ENCODE results near the gene EIF3A. TPM values are rescaled to one million over a fixed set of nuclear protein-coding genes. Genes with fewer than 3 reads are reported as not detected.

Gene EIF3A
- total RNA-seq, 1 donor from 2014 or later: 45.7 TPM

DNA sequence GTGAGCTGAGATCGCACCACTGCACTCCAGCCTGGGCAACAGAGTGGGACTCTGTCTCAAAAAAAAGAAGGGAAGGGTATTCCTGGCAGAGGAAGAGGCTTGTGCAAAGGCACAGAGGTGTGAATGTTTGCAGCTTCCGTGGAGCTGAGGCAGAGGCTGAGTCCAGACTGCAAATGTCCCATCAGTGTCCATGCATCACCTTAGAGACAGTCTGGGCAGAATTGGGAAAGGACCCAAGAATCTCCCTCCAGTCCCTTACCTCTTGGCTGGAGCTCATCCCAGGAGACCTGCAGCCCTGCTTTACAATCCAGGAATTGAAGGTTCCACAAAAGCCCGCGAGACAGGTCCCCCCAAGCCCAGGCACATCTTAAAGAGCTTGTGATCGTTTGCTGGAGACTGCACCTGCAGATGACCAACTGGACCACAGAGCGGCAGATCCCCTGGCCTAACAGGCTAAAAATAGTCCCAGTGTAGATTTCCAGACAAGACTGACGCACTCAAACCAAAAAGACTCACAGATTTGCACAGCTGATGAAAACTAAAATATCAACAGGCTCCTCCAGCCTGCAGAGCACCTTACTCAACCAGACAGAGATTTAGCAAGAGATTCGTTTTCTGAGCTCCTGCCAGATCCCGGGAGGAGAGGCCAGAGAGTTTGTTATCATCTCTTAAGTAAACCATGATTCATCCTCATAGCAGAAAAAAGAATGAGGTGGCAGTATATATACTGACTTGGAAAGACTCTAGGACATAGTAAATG, 74.0 kb downstream of the EIF3A start:
- peak; percentile 61 for DNase-seq (ENCODE audit: low spot score)

DNA sequence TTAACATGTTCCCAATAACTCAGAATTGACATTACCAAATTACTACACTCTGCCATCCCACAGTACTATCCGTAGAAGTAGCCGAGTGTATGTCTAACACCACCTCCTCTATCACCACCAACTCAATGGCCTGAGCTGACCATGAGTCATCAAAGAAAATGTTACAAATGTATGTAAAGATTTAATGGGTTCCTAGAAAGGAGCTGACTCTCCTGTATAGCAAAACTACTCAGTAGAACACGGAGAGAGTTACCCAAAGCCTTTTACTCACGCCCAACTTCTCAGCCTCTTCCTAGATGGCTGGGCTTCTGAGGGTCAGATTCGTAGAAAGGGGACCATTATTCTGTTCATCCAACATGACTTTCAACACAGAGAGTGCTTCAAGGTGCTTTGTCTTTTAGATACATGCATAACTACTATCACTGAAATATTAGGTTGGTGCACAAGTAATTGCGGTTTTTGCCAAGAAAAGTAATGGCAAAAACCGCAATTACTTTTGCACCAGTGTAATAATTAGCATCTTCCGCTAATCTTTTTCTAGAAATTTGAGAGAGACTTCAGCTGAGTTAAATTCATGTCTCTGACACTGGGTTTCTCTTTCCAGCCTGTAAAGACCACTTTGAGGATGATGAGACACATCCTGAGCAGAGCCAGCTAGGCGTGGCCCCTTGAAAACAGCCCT, 75.1 kb downstream of the EIF3A start:
- DNase-seq (ENCODE audit: low spot score) (no peak), ATAC-seq (no peak)

More for the DNA sequence above, 74.0 kb downstream of the EIF3A start:
- peak; percentile 95 for ATAC-seq

- ATAC-seq (no peak), DNase-seq (ENCODE audit: low spot score) (no peak)
Measured at GRCh38 chr10:119003572-119004289, 76.9 kb downstream of the EIF3A start.

- ATAC-seq: no peak
- no peak for DNase-seq (ENCODE audit: low spot score)
Measured at GRCh38 chr10:119001717-119002500, 78.7 kb downstream of the EIF3A start.

DNA sequence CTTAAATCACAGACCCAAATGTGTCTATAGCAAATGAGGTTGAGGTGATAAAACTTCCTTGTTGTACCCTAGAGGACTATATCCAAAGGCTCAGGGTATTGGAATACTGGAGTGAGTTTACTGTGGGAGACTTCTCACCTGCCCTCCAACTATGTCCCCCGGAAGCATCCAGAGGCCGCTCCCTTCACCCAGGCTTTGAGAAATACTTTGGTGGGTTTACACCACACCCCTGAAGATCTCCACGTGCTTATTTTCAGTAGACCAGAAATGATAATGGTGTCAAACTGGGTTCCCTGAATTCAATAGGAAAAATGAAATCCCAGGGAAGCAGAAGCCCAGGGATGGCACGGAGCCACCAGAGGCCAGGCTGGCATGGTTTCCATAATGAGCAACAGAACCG, 82.4 kb downstream of the EIF3A start:
- no peak for ATAC-seq
- DNase-seq (ENCODE audit: low spot score): no peak

- DNase-seq (ENCODE audit: low spot score) (no peak), ATAC-seq (no peak)
Measured at GRCh38 chr10:118997379-118997778, 83.2 kb downstream of the EIF3A start.

GRCh38 chr10:118995739-118996138, 84.9 kb downstream of the EIF3A start:
- ATAC-seq (no peak), DNase-seq (ENCODE audit: low spot score) (no peak)

DNA sequence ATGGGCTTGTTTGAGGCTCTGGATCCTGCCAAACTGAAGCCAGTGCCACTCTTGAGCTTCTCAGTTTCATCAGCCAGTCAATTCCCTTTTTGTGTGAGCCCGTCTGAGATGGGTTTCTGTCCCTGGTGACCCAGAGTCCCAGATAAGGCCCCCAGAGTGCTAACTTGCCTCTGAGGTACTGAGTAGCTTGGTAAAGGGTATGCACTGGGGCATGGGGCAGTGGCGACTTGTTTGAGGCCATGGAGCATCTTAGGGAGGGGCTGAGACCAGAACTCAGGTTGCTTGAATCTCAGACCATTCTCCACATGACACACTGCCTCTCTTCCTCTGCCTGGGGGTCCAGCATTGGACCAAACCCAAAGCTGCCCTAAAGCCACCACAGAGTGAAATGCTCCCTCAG, 86.3 kb downstream of the EIF3A start:
- ATAC-seq: no peak

GRCh38 chr10:118993214-118993613, 87.4 kb downstream of the EIF3A start:
- DNase-seq (ENCODE audit: low spot score) (no peak), ATAC-seq (no peak)

More for the DNA sequence above, 86.3 kb downstream of the EIF3A start:
- DNase-seq (ENCODE audit: low spot score): no peak

GRCh38 chr10:118992496-118992895, 88.1 kb downstream of the EIF3A start:
- ATAC-seq (no peak), DNase-seq (ENCODE audit: low spot score) (no peak)

GRCh38 chr10:118990326-118990725, 90.3 kb downstream of the EIF3A start:
- ATAC-seq (no peak), DNase-seq (ENCODE audit: low spot score) (no peak)

DNA sequence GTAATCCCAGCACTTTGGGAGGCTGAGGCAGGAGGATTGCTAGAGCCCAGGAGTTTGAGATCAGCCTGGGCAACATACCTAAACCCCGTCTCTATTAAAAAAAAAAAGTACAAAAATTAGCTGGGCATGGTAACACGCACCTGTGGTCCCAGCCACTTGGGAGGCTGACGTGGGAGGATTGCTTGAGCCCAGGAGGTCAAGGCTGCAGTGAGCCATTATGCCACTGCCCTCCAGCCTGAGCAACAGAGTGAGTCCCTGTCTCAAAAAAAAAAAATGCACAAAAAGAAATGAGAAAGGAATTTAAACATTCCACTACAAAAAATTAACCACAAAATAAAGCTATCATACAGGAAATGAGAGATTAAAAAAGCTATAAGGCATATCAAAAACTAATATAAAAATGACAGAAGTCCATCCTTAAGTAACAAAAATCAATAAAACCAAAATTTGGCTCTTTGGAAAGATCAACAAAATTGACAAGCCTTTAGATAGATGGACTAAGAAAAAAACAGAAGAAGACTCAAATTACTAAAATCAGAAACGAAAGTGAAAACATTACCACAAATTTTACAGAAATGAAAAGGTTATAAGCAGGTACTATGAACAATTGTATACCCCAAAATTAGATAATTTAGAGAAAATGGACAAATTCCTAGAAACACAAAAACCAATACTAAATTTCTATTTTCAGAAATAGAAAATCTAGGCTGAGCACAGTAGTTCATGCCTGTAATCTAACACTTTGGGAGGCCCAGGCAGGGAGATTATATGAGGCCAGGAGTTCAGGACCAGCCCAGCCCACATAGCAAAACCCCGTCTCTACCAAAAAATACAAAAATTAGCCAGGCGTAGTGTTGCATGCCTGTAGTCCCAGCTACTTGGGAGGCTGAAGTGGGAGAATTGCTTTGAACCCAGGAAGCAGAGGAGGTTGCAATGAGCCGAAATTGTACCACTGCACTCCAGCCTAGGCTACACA, 93.5 kb downstream of the EIF3A start:
- ATAC-seq (no peak), DNase-seq (ENCODE audit: low spot score) (no peak)

DNA sequence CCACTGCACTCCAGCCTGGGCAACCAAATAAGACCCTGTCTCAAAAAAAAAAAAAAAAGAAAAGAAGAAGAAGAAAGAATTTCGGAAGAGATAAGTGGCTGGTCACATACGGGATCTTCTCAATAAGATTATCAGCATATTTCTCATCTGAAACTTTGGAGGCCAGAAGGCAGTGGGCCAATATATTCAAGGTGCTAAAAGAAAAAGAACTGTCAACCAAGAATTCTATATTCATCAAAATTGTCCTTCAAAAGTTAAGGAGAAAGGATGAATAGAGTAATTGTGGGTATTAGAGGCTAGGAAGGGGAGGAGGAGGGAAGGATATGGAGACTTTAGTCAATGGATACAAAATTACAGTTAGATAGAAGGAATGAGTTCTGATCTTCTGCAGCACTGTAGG, 95.0 kb downstream of the EIF3A start:
- ATAC-seq (no peak), DNase-seq (ENCODE audit: low spot score) (no peak)

Other genes starting within 250 kb of the EIF3A start
- gene NANOS1, start 51.1 kb downstream of the EIF3A start, total RNA-seq: 0.05 TPM
- 23.1 TPM for gene DENND10, start 23.3 kb upstream of the EIF3A start, total RNA-seq
- gene SFXN4, start 84.9 kb upstream of the EIF3A start, total RNA-seq: 17.8 TPM
- 157 TPM for gene PRDX3, start 98.0 kb upstream of the EIF3A start, total RNA-seq
- 8.4 TPM for gene GRK5, start 126.8 kb upstream of the EIF3A start, total RNA-seq